T-helper 17 cell (primary cell): Measurements from ENCODE around the gene RAD23A. TPM values are rescaled to one million over a fixed set of nuclear protein-coding genes. Genes with fewer than 3 reads are reported as not detected.

Experiments
- ATAC-seq: fragments of 150-1000 bp; cut with Tn5 transposase; 2 replicates; pipeline ENCODE4 v1.10.0; 2021; ENCODE audit warnings: mild to moderate bottlenecking, moderate library complexity
- DNase-seq, 3 donors: peaks; one replicate each; pipeline versions ENCODE4 v3.0.0 to v3.0.0-alpha.2; 2020 to 2021
- H3K9me3 ChIP-seq: one replicate; pipeline ENCODE4 v1.7.0; 2013; ENCODE audit warnings: low read length, mild to moderate bottlenecking; ENCODE audit not compliant: control insufficient read depth, poor library complexity, severe bottlenecking
- H3K27ac Mint-ChIP-seq: one replicate; pipeline ENCODE4 v1.8.0; 2022; ENCODE audit warnings: mild to moderate bottlenecking, moderate library complexity, mixed read lengths
- H3K27me3 Mint-ChIP-seq: one replicate; pipeline ENCODE4 v1.8.0; 2022; ENCODE audit warnings: mixed read lengths
- H3K36me3 Mint-ChIP-seq: one replicate; pipeline ENCODE4 v1.8.0; 2022; ENCODE audit warnings: low read depth, mixed read lengths
- H3K4me1 Mint-ChIP-seq: one replicate; pipeline ENCODE4 v1.8.0; 2022; ENCODE audit warnings: mild to moderate bottlenecking, mixed read lengths
- H3K4me3 Mint-ChIP-seq: one replicate; pipeline ENCODE4 v1.8.0; 2022; ENCODE audit warnings: mild to moderate bottlenecking, moderate library complexity, mixed read lengths
- total RNA-seq, 4 donors: library from RNA in 2 of 4; stranded (reverse) in 2 of 4; gene quantifications; one replicate each; pipeline ENCODE4 v1.2.3 and lab custom pipeline; 2022 to 2026

RAD23A gene
- total RNA-seq, 2 donors from 2014 or later = 74.1 to 82.1 TPM

DNA sequence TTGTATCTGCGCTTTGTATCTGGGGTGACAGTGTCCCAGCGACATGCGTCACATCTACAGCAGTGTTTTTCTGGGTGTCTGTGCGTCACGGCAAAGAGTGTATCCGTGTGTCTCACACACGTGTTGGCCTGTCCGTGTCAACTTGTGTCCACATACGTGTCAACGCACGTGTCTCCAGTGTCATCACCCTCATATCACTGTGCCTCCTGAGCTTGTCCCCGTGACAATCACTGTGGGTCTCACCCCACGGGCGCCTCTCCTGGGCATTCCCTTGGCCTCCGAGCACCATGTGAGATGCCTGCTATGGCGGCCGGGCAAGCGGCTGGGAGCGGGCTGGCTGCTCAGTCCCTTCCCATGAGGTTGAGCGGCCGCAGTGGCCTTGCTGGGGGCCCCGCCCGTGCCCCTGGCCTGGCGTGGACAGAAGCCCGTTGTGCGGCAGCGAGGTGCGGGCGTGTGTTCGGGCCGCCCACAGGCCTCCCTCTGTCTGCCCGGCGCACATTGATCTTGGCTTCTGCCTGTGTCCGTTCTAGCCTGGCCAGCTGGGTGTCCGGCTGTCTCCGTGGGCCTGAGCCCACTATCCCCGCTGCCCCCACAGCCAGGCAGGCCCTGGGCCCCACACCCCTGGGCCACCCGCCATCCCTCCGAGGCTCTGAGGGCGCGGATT, 56.0 kb downstream of the RAD23A start:
- ATAC-seq = no peak
- no peak overlapping the region for H3K27ac Mint-ChIP-seq

DNA sequence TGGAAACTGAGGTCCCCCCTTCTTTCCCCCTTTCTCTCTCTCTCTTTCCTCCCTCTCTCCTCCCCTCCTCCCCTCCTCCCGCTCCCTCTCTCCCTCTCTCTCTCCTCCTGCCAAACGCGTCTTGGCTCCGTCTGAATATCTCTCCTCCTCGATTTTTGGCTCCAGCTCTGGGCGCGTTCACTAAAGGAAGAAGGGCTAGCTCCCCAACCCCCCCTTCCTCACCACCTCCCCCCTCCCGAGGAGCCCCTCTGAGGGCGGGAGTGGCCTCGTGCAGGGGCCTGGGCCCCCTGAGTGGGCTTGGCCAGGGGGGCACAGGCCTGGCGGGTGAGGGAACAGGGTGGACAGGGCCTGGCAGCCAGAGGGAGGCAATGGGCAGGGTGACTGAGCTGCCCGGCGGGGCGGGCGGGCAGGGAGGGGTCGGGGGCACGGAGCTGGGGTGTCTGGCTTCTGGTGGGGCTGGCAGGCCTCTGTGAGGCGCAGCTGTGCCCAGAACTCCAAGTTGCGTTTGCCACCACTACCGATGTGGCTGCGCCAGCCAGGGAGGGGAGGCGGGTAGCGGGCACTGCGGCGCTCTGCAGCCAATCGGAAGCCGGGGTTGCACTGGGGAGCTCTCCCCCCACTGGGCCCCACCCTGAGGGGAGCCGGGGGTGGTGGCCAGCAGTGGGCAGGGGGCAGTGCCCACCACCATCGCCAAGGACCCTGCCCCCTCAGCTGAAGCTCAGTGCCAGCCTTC, 56.7 kb downstream of the RAD23A start:
- Mint-ChIP-seq H3K4me3 (no peak overlapping the region), H3K4me1 (peaks cover 4% of the 10 kb centered on the region), H3K27ac (no peak overlapping the region), H3K27me3 (peaks cover 33% of the 10 kb centered on the region), H3K36me3 (peaks cover 4% of the 10 kb centered on the region)
- ATAC-seq (no peak), DNase-seq (no peak)
- H3K9me3 ChIP-seq = no peaks in the 10 kb centered on the region

More for the DNA sequence above, 56.0 kb downstream of the RAD23A start:
- Mint-ChIP-seq H3K36me3 (peaks cover 4% of the 10 kb centered on the region), H3K4me1 (peaks cover 4% of the 10 kb centered on the region), H3K4me3 (no peak overlapping the region), H3K27me3 (peaks cover 33% of the 10 kb centered on the region)
- H3K9me3 ChIP-seq = no peaks in the 10 kb centered on the region
- DNase-seq = no peak

DNA sequence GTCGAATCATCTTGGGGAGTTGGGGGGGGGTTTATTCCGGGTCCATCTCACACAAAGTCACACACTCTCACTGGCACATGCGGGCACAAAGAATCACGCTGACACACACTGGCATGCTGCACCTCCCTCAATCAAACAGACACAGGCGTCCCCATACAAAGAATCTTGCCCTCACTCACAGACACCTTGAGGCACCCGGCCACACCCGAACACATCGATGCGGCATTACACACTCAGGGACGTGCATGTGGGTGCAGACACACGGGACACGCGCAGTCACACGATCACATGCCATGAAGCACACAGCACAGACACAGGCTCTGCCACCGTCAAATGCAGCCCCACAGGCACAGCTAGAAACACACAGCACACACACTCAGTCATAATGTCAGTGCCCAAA, 57.4 kb downstream of the RAD23A start:
- H3K9me3 ChIP-seq = no peaks in the 10 kb centered on the region
- Mint-ChIP-seq H3K4me1 (peaks cover 1% of the 10 kb centered on the region), H3K27me3 (peaks cover 37% of the 10 kb centered on the region), H3K4me3 (no peak overlapping the region), H3K27ac (no peak overlapping the region), H3K36me3 (peaks cover 2% of the 10 kb centered on the region)
- ATAC-seq (no peak), DNase-seq (no peak)

Other genes starting within 250 kb of the RAD23A start
- 1 to 10 TPM; 2.9 to 3.5 TPM for gene FBXW9, start 249.2 kb upstream of the RAD23A start, total RNA-seq
- 10 to 100 TPM; 48.6 to 60.0 TPM for gene TNPO2, start 221.9 kb upstream of the RAD23A start, total RNA-seq
- 100 to 1,000 TPM; 176 to 185 TPM for gene TRIR, start 211.2 kb upstream of the RAD23A start, total RNA-seq
- gene GET3, start 208.4 kb upstream of the RAD23A start, total RNA-seq = 10 to 100 TPM; 29.8 to 32.6 TPM
- gene BEST2, start 194.1 kb upstream of the RAD23A start, total RNA-seq = not detected
- gene HOOK2, start 170.3 kb upstream of the RAD23A start, total RNA-seq = 10 to 100 TPM; 14.9 to 19.3 TPM
- 1,000 to 10,000 TPM; 1,500 to 1,584 TPM for gene JUNB, start 154.4 kb upstream of the RAD23A start, total RNA-seq
- 10 to 100 TPM; 92.6 to 97.0 TPM for gene PRDX2, start 144.1 kb upstream of the RAD23A start, total RNA-seq
- 1 to 10 TPM in 1 of 2 donors, under 1 TPM in 1; 0.85 to 3.0 TPM for gene THSD8, start 143.8 kb upstream of the RAD23A start, total RNA-seq
- gene RNASEH2A, start 139.3 kb upstream of the RAD23A start, total RNA-seq = 1 to 10 TPM; 3.1 to 5.7 TPM
- gene RTBDN, start 111.3 kb upstream of the RAD23A start, total RNA-seq = not detected
- gene MAST1, start 107.3 kb upstream of the RAD23A start, total RNA-seq = 1 to 10 TPM; 1.5 to 4.1 TPM
- 10 to 100 TPM; 17.8 to 19.8 TPM for gene DNASE2, start 64.4 kb upstream of the RAD23A start, total RNA-seq
- not detected for gene KLF1, start 58.7 kb upstream of the RAD23A start, total RNA-seq
- 10 to 100 TPM; 34.0 to 36.2 TPM for gene GCDH, start 54.7 kb upstream of the RAD23A start, total RNA-seq
- gene SYCE2, start 26.6 kb upstream of the RAD23A start, total RNA-seq = under 1 TPM; 0.52 to 0.86 TPM
- 10 to 100 TPM; 23.2 to 28.3 TPM for gene FARSA, start 12.2 kb upstream of the RAD23A start, total RNA-seq
- gene CALR, start 7.3 kb upstream of the RAD23A start, total RNA-seq = 100 to 1,000 TPM; 418 to 472 TPM
- gene GADD45GIP1, start 11.4 kb downstream of the RAD23A start, total RNA-seq = 1 to 10 TPM; 6.9 to 8.3 TPM
- gene DAND5, start 23.7 kb downstream of the RAD23A start, total RNA-seq = not detected
- gene NFIX, start 49.6 kb downstream of the RAD23A start, total RNA-seq = under 1 TPM; 0.75 to 0.86 TPM
- gene LYL1, start 157.0 kb downstream of the RAD23A start, total RNA-seq = 10 to 100 TPM in 1 of 2 donors, 1 to 10 TPM in 1; 6.9 to 17.9 TPM
- 10 to 100 TPM; 60.3 to 72.3 TPM for gene TRMT1, start 170.9 kb downstream of the RAD23A start, total RNA-seq
- 10 to 100 TPM; 23.1 to 26.4 TPM for gene NACC1, start 172.4 kb downstream of the RAD23A start, total RNA-seq
- 10 to 100 TPM; 33.5 TPM for gene STX10, start 204.5 kb downstream of the RAD23A start, total RNA-seq
- gene IER2, start 204.5 kb downstream of the RAD23A start, total RNA-seq = 100 to 1,000 TPM; 376 to 523 TPM